NCI-H1694 treated with DMSO at 0.1 percent for 48 hours (cell line): ENCODE data around the gene TRAPPC5.

Source experiments
- DNase-seq: peaks from one replicate; lab custom pipeline; 2025; lab: John Stamatoyannopoulos, UW

The TRAPPC5 gene

GRCh38 chr19:7676376-7676775 lies 4.3 kb upstream of the TRAPPC5 start:
- no peak for DNase-seq

DNA sequence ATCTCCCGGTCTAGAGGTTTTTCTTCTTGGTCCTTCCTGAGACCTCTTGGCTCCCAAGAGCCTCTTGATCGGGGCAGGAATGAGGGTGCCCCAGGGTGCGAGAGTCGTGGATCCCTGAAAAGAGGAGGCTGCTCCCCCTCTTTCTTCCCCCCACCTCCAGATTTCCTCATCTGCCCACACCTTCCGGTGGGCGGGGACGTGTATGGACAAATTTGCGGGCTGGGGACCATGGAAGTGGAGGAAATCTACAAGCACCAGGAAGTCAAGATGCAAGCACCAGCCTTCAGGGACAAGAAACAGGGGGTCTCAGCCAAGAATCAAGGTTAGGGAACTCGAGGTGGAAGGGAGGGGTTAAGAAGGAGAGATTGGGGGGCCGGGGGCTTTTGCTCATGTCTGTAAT lies 3.8 kb upstream of the TRAPPC5 start, which contains the start of gene MCEMP1:
MCEMP1 (plus strand) TSS at position 237 of the 400 bp plus-strand sequence; CDS start at position 268, 31 bp downstream.
- DNase-seq, result no peak

- no peak for DNase-seq
These were observed 2.8 kb upstream of the TRAPPC5 start for GRCh38 chr19:7677669-7678311.

- DNase-seq, result peak; percentile 9
These were observed 1.5 kb upstream of the TRAPPC5 start for GRCh38 chr19:7678971-7679751.

GRCh38 chr19:7679771-7680605 lies 645 bp upstream of the TRAPPC5 start:
- DNase-seq, result no peak

DNA sequence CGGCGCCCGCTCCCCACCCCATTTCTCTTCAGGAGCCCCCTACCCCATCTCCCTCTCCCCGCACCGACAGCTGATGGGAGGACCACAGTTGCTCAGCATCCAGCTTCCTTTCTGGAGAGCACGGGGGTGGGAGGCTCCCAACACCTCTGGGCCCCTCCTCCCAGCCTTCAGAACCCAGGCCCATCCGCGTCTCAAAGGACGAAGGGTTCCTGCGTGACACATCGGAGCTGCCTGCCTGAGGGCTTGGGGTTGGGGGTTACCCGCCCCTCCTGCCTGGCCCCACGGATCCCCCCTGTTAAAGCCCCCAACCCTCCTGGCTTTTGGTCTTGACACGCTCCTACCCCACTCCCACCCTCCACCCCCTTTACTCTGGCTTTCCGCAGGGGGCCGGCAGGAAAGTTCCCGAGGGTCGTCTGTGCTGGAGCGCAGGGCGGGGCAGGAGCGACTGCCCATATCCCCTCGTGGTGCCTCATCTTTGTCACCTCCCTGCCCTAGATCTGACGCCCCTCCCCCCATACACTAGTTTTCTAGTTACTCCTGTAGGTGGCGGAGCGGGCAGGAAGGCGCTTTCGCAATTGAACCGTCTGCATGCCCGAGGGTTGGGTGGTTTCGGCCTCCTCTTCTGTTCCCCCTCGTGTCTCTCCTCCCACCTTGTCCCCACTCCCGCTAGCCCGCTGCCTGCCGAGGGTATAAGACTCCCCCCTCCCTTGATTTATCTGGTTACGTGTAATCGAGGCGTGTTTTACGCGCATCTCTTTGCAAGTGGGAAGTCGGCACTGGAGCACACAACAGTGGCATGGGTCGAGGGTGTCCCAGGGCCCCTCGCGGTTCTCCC lies 924 bp downstream of the TRAPPC5 start:
- DNase-seq, result peak; percentile 9

GRCh38 chr19:7682175-7682855 lies 1.7 kb downstream of the TRAPPC5 start:
- no peak for DNase-seq

- no peak for DNase-seq
These were observed 5.2 kb downstream of the TRAPPC5 start for GRCh38 chr19:7685546-7686445.

GRCh38 chr19:7687177-7687576 lies 6.5 kb downstream of the TRAPPC5 start:
- no peak for DNase-seq

GRCh38 chr19:7689165-7689564 lies 8.5 kb downstream of the TRAPPC5 start:
- no peak for DNase-seq

DNA sequence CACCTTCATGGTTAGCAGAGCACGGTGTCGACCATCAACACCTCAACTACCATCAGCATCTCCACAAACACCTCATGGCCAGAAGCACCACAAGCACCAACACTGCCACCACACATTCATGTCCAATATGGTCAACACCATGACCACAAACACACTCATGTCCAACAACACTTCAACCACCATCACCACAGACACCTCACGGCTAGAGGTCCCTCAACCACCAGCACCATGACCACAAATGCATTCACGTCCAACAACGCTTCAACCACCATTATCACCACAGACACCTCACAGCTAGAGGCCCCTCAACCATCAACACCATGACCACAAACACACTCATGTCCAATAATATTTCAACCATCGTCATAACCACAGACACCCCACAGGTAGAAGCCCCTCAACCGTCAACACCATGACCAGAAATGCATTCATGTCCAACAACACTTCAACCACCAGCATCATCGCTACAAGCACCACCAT lies 10.2 kb downstream of the TRAPPC5 start:
- DNase-seq, result no peak

DNA sequence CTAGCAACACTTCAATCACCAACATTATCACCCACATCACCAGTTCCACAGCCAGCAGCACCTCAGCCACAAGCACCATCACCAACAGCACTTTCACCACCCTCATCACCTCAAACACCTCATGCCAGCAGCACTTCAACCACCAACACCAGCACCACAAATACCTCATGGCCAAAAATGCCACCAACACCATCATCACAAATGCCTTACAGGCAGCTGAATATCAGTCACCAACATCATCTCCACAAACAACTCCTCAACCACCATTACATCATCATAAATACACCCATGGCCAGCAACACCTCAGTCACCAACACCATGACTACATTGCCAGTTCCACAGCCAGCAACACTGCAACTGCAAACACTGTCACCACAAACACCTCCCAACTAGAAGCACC lies 10.9 kb downstream of the TRAPPC5 start:
- no peak for DNase-seq

- DNase-seq, result no peak
These were observed 11.9 kb downstream of the TRAPPC5 start for GRCh38 chr19:7692417-7693088.

- no peak for DNase-seq
These were observed 13.9 kb downstream of the TRAPPC5 start for GRCh38 chr19:7694499-7694898.

- DNase-seq, result no peak
These were observed 17.2 kb downstream of the TRAPPC5 start for GRCh38 chr19:7697721-7698287.

DNA sequence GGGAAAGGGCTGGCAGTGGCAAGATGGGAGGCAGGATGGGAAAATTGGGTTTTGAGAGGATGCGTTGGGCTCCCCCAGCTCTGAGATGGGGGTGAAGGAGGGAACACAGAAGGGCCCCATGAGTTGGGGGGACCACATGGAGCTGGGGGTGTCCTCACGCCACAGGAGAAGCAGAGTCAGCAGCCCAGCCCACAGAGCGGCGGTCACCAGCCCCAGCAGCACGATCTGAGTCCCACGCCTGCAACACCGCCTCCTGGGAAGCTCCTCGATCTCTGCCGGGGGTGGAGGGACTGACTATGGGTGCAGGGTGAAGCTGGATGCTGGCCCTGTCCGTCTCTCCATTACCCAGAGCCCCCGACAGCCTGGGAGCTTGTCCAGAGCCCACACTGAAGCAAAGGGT lies 17.9 kb downstream of the TRAPPC5 start:
- DNase-seq, result no peak

DNA sequence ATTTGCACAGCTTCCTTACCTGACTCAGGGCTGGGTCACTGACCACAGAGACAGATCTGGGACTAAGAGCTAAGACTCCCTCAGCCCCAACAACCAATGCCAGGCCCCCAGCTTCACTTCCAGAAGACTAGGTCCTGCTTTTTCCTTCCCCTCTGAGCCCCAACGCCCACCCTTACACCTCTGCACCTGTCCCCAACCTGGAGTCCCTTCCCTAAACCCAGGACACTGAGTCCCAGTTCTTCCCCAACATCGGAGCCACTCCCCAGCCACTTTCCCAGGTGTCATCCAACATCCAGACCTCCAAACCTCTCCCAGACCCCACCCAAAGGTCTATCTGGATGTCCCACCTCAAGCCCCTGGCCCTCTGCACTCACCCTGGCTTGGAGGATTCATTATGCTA lies 18.4 kb downstream of the TRAPPC5 start:
- no peak for DNase-seq

- DNase-seq, result no peak
These were observed 19.1 kb downstream of the TRAPPC5 start for GRCh38 chr19:7699417-7700401.
